Lower lobe of right lung (tissue), 2 donors: ENCODE results near the gene MAMDC2. TPM values are rescaled to one million over a fixed set of nuclear protein-coding genes. Genes with fewer than 3 reads are reported as not detected.

Experiments used
- ATAC-seq, 2 donors: fragments of 200-7000 bp; cut with Tn5 transposase; one replicate each; pipeline ENCODE4 v1.9.1; 2020 to 2022; ENCODE audit warnings: mild to moderate bottlenecking in 2 of 2, moderate library complexity in 2 of 2
- DNase-seq: peaks from one replicate; pipeline ENCODE4 v3.0.0-alpha.2; 2020
- H3K27ac ChIP-seq: fragments of 200-600 bp; one replicate; pipeline ENCODE4 v1.8.0; 2022
- H3K27me3 ChIP-seq: fragments of 200-600 bp; one replicate; pipeline ENCODE4 v1.8.0; 2022; ENCODE audit warnings: low read depth
- H3K36me3 ChIP-seq: fragments of 200-600 bp; one replicate; pipeline ENCODE4 v1.8.0; 2022; ENCODE audit warnings: mild to moderate bottlenecking
- H3K4me1 ChIP-seq: fragments of 200-600 bp; one replicate; pipeline ENCODE4 v1.8.0; 2022
- H3K4me3 ChIP-seq: fragments of 200-600 bp; one replicate; pipeline ENCODE4 v1.8.0; 2022; ENCODE audit warnings: mild to moderate bottlenecking
- H3K9me3 ChIP-seq: fragments of 200-600 bp; one replicate; pipeline ENCODE4 v1.8.0; 2022
- CTCF ChIP-seq: fragments of 200-600 bp; IDR thresholded peaks from one replicate; pipeline ENCODE4 v1.8.0; 2022; ENCODE audit warnings: antibody characterized with exemption, mild to moderate bottlenecking
- intact Hi-C: fragments of 100-400 bp; cut with DNase I; formaldehyde crosslinking; loops from one replicate; pipeline ENCODE4 v1.11.0; 2022
- total RNA-seq: library from RNA; stranded (reverse); fragmentation: NEBNext Ultra II Directional; extraction: Animal tissue kit (Norgen Biotek cat#: 25700); gene quantifications from one replicate; pipeline ENCODE4 v1.2.1, GENCODE V29; 2021
- donor health status: DM: no; HTN: yes; CAD: no; lungs with severe emphysema.

MAMDC2 gene
- total RNA-seq, 1 donor from 2014 or later, result 35.1 TPM

- no peak for DNase-seq
- Histone ChIP-seq H3K4me3 (peak overlapping the region; percentile 59), H3K9me3 (no peaks in the 10 kb centered on the region), H3K27me3 (peaks cover 3% of the 10 kb centered on the region), H3K36me3 (no peaks in the 10 kb centered on the region), H3K4me1 (peaks cover 34% of the 10 kb centered on the region), H3K27ac (peak overlapping the region; percentile 61)
- intact Hi-C loops, result no loop called here
- TF ChIP-seq CTCF, result no peak
- ATAC-seq, result peak; percentile 62 to 83
Measured at GRCh38 chr9:70044490-70045307, 1.1 kb downstream of the MAMDC2 start.

GRCh38 chr9:70045452-70045851 is 1.8 kb downstream of the MAMDC2 start:
- DNase-seq (no peak), ATAC-seq (no peak)
- peaks cover 39% of the 10 kb centered on the region for H3K4me1 ChIP-seq
- H3K27me3 ChIP-seq, result peaks cover 3% of the 10 kb centered on the region
- no peaks in the 10 kb centered on the region for H3K9me3 ChIP-seq
- H3K36me3 ChIP-seq, result no peaks in the 10 kb centered on the region
- intact Hi-C loops, result no loop called here
- TF ChIP-seq CTCF, result no peak
- peak overlapping the region; percentile 61 for H3K27ac ChIP-seq
- H3K4me3 ChIP-seq, result peak overlapping the region; percentile 59

GRCh38 chr9:70046274-70047070 is 2.8 kb downstream of the MAMDC2 start:
- Histone ChIP-seq H3K27ac (peak overlapping the region; percentile 61), H3K4me3 (peak overlapping the region; percentile 59)
- intact Hi-C loops, result no loop called here

GRCh38 chr9:70049236-70049635 is 5.6 kb downstream of the MAMDC2 start:
- Histone ChIP-seq H3K4me3 (no peak overlapping the region), H3K36me3 (no peaks in the 10 kb centered on the region), H3K27ac (peak overlapping the region; percentile 39), H3K9me3 (no peaks in the 10 kb centered on the region), H3K27me3 (no peaks in the 10 kb centered on the region), H3K4me1 (peaks cover 34% of the 10 kb centered on the region)
- intact Hi-C loops, result no loop called here
- no peak for TF ChIP-seq CTCF
- ATAC-seq, result no peak
- no peak for DNase-seq

More at GRCh38 chr9:70046274-70047070, 2.8 kb downstream of the MAMDC2 start:
- ATAC-seq (peak; percentile 25 to 62), DNase-seq (no peak)
- H3K9me3 ChIP-seq, result no peaks in the 10 kb centered on the region
- H3K36me3 ChIP-seq, result no peaks in the 10 kb centered on the region
- H3K27me3 ChIP-seq, result peaks cover 3% of the 10 kb centered on the region
- H3K4me1 ChIP-seq, result peaks cover 39% of the 10 kb centered on the region
- TF ChIP-seq CTCF, result no peak

- intact Hi-C loops, result no loop called here
- Histone ChIP-seq H3K36me3 (no peaks in the 10 kb centered on the region), H3K27me3 (no peaks in the 10 kb centered on the region), H3K4me3 (no peak overlapping the region), H3K27ac (peak overlapping the region; percentile 39), H3K9me3 (no peaks in the 10 kb centered on the region), H3K4me1 (peaks cover 35% of the 10 kb centered on the region)
- TF ChIP-seq CTCF, result no peak
- ATAC-seq (peak; percentile 60 to 68), DNase-seq (peak; percentile 50)
Measured at GRCh38 chr9:70049672-70050271, 6.1 kb downstream of the MAMDC2 start.
